Measurements from ENCODE around the gene MORN1. TPM values are rescaled to one million over a fixed set of nuclear protein-coding genes. Genes with fewer than 3 reads are reported as not detected.

MORN1 gene
- total RNA-seq, 1 donor from 2014 or later: 5.0 TPM

- intact Hi-C loops (cut with DNase I): no loop called here
- DNase-seq: peak; percentile 33
- ATAC-seq (ENCODE audit: poor library complexity): no peak
Measured at GRCh38 chr1:2379733-2380404, 11.5 kb downstream of the MORN1 start.

- intact Hi-C loops (cut with DNase I): no loop called here
- peak; percentile 24 for DNase-seq
- no peak for ATAC-seq (ENCODE audit: poor library complexity)
Measured at GRCh38 chr1:2378956-2379732, 12.2 kb downstream of the MORN1 start.

- DNase-seq (peak; percentile 26), ATAC-seq (ENCODE audit: poor library complexity) (no peak)
- intact Hi-C loops (cut with DNase I): no loop called here
Measured at GRCh38 chr1:2378441-2378851, 12.9 kb downstream of the MORN1 start.

- intact Hi-C loops (cut with DNase I): no loop called here
- ATAC-seq (ENCODE audit: poor library complexity) (no peak), DNase-seq (peak; percentile 27)
Measured at GRCh38 chr1:2377751-2378440, 13.5 kb downstream of the MORN1 start.

- intact Hi-C loops (cut with DNase I): no loop called here
- peak; percentile 32 for DNase-seq
- ATAC-seq (ENCODE audit: poor library complexity): no peak
Measured at GRCh38 chr1:2376931-2377672, 14.3 kb downstream of the MORN1 start.

GRCh38 chr1:2376261-2376741 is 15.1 kb downstream of the MORN1 start:
- peak; percentile 27 for DNase-seq
- intact Hi-C loops (cut with DNase I): no loop called here
- ATAC-seq (ENCODE audit: poor library complexity): no peak

GRCh38 chr1:2375923-2376260 is 15.5 kb downstream of the MORN1 start:
- intact Hi-C loops (cut with DNase I): no loop called here
- DNase-seq: peak; percentile 29

GRCh38 chr1:2375246-2375922 is 16.0 kb downstream of the MORN1 start:
- ATAC-seq (ENCODE audit: poor library complexity): no peak
- intact Hi-C loops (cut with DNase I): no loop called here
- peak; percentile 40 for DNase-seq

More at GRCh38 chr1:2375923-2376260, 15.5 kb downstream of the MORN1 start:
- ATAC-seq (ENCODE audit: poor library complexity): no peak

GRCh38 chr1:2374252-2375155 is 16.9 kb downstream of the MORN1 start:
- intact Hi-C loops (cut with DNase I): no loop called here
- DNase-seq: peak; percentile 20
- no peak for ATAC-seq (ENCODE audit: poor library complexity)

- intact Hi-C loops (cut with DNase I): no loop called here
- no peak for ATAC-seq (ENCODE audit: poor library complexity)
- peak; percentile 34 for DNase-seq
Measured at GRCh38 chr1:2373551-2374251, 17.7 kb downstream of the MORN1 start.

- ATAC-seq (ENCODE audit: poor library complexity): no peak
- intact Hi-C loops (cut with DNase I): no loop called here
- DNase-seq: peak; percentile 30
Measured at GRCh38 chr1:2372551-2373490, 18.5 kb downstream of the MORN1 start.

GRCh38 chr1:2368053-2368744 is 23.2 kb downstream of the MORN1 start:
- peak; percentile 14 for DNase-seq
- ATAC-seq (ENCODE audit: poor library complexity): no peak
- intact Hi-C loops (cut with DNase I): no loop called here

GRCh38 chr1:2363847-2364513 is 27.4 kb downstream of the MORN1 start:
- DNase-seq: no peak
- intact Hi-C loops (cut with DNase I): no loop called here
- no peak for ATAC-seq (ENCODE audit: poor library complexity)

- ATAC-seq (ENCODE audit: poor library complexity) (no peak), DNase-seq (peak; percentile 5)
- intact Hi-C loops (cut with DNase I): no loop called here
Measured at GRCh38 chr1:2360588-2361364, 30.6 kb downstream of the MORN1 start.

Data from Right ventricle myocardium superior (tissue), 1 donor.